ENCODE results near the gene ELOA. TPM values are rescaled to one million over a fixed set of nuclear protein-coding genes. Genes with fewer than 3 reads are reported as not detected.
"Not testable (repeated sequence)": the region's sequence is repeated elsewhere in the genome, so short reads cannot be mapped to it uniquely, and the experiment has no call there.

Gene ELOA
- total RNA-seq, 1 donor from 2014 or later = 49.4 TPM

- DNase-seq (ENCODE audit: extremely low read depth, low read depth, low spot score) = no peak
These were observed 56.5 kb downstream of the ELOA start for GRCh38 chr1:23799570-23800399.

- no peak for DNase-seq (ENCODE audit: extremely low read depth, low read depth, low spot score)
These were observed 57.4 kb downstream of the ELOA start, which contains the start of gene GALE for GRCh38 chr1:23800400-23801337. Gene GALE, minus strand, starts transcription at chr1:23800754. Its CDS starts 1,747 bp downstream, at chr1:23799007.

GRCh38 chr1:23801338-23801748 lies 58.1 kb downstream of the ELOA start:
- no peak for DNase-seq (ENCODE audit: extremely low read depth, low read depth, low spot score)

- no peak for DNase-seq (ENCODE audit: extremely low read depth, low read depth, low spot score)
These were observed 58.6 kb downstream of the ELOA start for GRCh38 chr1:23801876-23802275.

GRCh38 chr1:23802809-23803342 lies 59.6 kb downstream of the ELOA start:
- DNase-seq (ENCODE audit: extremely low read depth, low read depth, low spot score) = not testable (repeated sequence)

GRCh38 chr1:23803674-23804073 lies 60.4 kb downstream of the ELOA start:
- DNase-seq (ENCODE audit: extremely low read depth, low read depth, low spot score) = no peak

- DNase-seq (ENCODE audit: extremely low read depth, low read depth, low spot score) = no peak
These were observed 61.0 kb downstream of the ELOA start for GRCh38 chr1:23804183-23804835.

GRCh38 chr1:23805025-23805424 lies 61.8 kb downstream of the ELOA start:
- DNase-seq (ENCODE audit: extremely low read depth, low read depth, low spot score) = no peak

- no peak for DNase-seq (ENCODE audit: extremely low read depth, low read depth, low spot score)
These were observed 63.0 kb downstream of the ELOA start for GRCh38 chr1:23806280-23806679.

GRCh38 chr1:23807453-23807852 lies 64.2 kb downstream of the ELOA start:
- DNase-seq (ENCODE audit: extremely low read depth, low read depth, low spot score) = no peak

- DNase-seq (ENCODE audit: extremely low read depth, low read depth, low spot score) = no peak
These were observed 66.5 kb downstream of the ELOA start for GRCh38 chr1:23809751-23810171.

GRCh38 chr1:23810818-23811540 lies 67.7 kb downstream of the ELOA start:
- DNase-seq (ENCODE audit: extremely low read depth, low read depth, low spot score) = no peak

Other genes with a start within 250 kb of the ELOA start
- gene E2F2, start 212.2 kb upstream of the ELOA start, total RNA-seq = 0.10 and 0.82 TPM in 2 replicates
- gene ID3, start 184.0 kb upstream of the ELOA start, total RNA-seq = 196 and 399 TPM in 2 replicates
- 834 and 1,078 TPM in 2 replicates for gene RPL11, start 51.7 kb upstream of the ELOA start, total RNA-seq
- gene PITHD1, start 34.9 kb downstream of the ELOA start, total RNA-seq = 27.6 and 48.2 TPM in 2 replicates
- 123 and 161 TPM in 2 replicates for gene LYPLA2, start 47.7 kb downstream of the ELOA start, total RNA-seq
- 60.6 and 82.0 TPM in 2 replicates for gene GALE, start 57.3 kb downstream of the ELOA start, total RNA-seq
- 40.4 and 66.4 TPM in 2 replicates for gene HMGCL, start 82.0 kb downstream of the ELOA start, total RNA-seq
- 20.5 and 36.1 TPM in 2 replicates for gene FUCA1, start 124.8 kb downstream of the ELOA start, total RNA-seq
- not detected in 2 replicates for gene CNR2, start 169.9 kb downstream of the ELOA start, total RNA-seq
- gene PNRC2, start 216.4 kb downstream of the ELOA start, total RNA-seq = 61.1 and 68.1 TPM in 2 replicates
- 72.3 and 76.3 TPM in 2 replicates for gene SRSF10, start 236.9 kb downstream of the ELOA start, total RNA-seq